ENCODE results near the gene WNT2. TPM values are rescaled to one million over a fixed set of nuclear protein-coding genes. Genes with fewer than 3 reads are reported as not detected.
"Not testable (repeated sequence)": the region's sequence is repeated elsewhere in the genome, so short reads cannot be mapped to it uniquely, and the experiment has no call there.

The WNT2 gene
- total and polyA plus RNA-seq, 7 donors, result under 0.01 to 2.8 (median 0.16) TPM; not detected in 3

- H3K4me3 ChIP-seq, result no peak overlapping the region
- no peak overlapping the region for H3K27ac ChIP-seq
- no peak for DNase-seq
- H3K4me1 ChIP-seq, result no peaks in the 10 kb centered on the region
- H3K36me3 ChIP-seq, result no peaks in the 10 kb centered on the region
- no peak for TF ChIP-seq POLR2A (IDR thresholded peaks at IDR 0.05)
- TF ChIP-seq EP300 (IDR thresholded peaks at IDR 0.05), result no peak
- TF ChIP-seq, protein P1, sequence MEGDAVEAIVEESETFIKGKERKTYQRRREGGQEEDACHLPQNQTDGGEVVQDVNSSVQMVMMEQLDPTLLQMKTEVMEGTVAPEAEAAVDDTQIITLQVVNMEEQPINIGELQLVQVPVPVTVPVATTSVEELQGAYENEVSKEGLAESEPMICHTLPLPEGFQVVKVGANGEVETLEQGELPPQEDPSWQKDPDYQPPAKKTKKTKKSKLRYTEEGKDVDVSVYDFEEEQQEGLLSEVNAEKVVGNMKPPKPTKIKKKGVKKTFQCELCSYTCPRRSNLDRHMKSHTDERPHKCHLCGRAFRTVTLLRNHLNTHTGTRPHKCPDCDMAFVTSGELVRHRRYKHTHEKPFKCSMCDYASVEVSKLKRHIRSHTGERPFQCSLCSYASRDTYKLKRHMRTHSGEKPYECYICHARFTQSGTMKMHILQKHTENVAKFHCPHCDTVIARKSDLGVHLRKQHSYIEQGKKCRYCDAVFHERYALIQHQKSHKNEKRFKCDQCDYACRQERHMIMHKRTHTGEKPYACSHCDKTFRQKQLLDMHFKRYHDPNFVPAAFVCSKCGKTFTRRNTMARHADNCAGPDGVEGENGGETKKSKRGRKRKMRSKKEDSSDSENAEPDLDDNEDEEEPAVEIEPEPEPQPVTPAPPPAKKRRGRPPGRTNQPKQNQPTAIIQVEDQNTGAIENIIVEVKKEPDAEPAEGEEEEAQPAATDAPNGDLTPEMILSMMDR (IDR thresholded peaks at IDR 0.05), result no peak
- TF ChIP-seq POLR2AphosphoS5 (IDR thresholded peaks at IDR 0.05), result no peak
- H3K27me3 ChIP-seq, result no peaks in the 10 kb centered on the region
- H3K9me3 ChIP-seq, result no peaks in the 10 kb centered on the region
- WGBS, 2 donors, result 68 to 75% methylated on average over 5 of the region's 5 CpGs
- intact Hi-C loops (cut with DNase I), result no loop called here
Observed at GRCh38 chr7:117248829-117249228, 74.0 kb downstream of the WNT2 start.

GRCh38 chr7:117247809-117248208 lies 75.0 kb downstream of the WNT2 start:
- Histone ChIP-seq H3K4me3 (no peak overlapping the region), H3K27me3 (no peaks in the 10 kb centered on the region), H3K27ac (no peak overlapping the region), H3K4me1 (no peaks in the 10 kb centered on the region), H3K9me3 (no peaks in the 10 kb centered on the region), H3K36me3 (no peaks in the 10 kb centered on the region)
- intact Hi-C loops (cut with DNase I), result no loop called here
- TF ChIP-seq POLR2AphosphoS5 (IDR thresholded peaks at IDR 0.05) (no peak), EP300 (IDR thresholded peaks at IDR 0.05) (no peak), POLR2A (IDR thresholded peaks at IDR 0.05) (no peak)
- TF ChIP-seq, protein P1 (IDR thresholded peaks at IDR 0.05), result no peak
- no peak for DNase-seq
- 63 to 67% methylated on average over 4 of the region's 4 CpGs for WGBS, 2 donors

- H3K4me3 ChIP-seq; DNase-seq; H3K4me1 ChIP-seq; H3K27me3 ChIP-seq; H3K27ac ChIP-seq; intact Hi-C loops (cut with DNase I); H3K36me3 ChIP-seq; H3K9me3 ChIP-seq: not testable (repeated sequence)
- WGBS, 2 donors, result 81 to 94% methylated on average over 2 of the region's 2 CpGs
Observed at GRCh38 chr7:117245703-117246102, 77.2 kb downstream of the WNT2 start.

- H3K27me3 ChIP-seq, result no peaks in the 10 kb centered on the region
- no peak overlapping the region for H3K27ac ChIP-seq
- H3K4me3 ChIP-seq, result no peak overlapping the region
- WGBS, 2 donors, result 41 to 80% methylated on average over 3 of the region's 3 CpGs
- no peaks in the 10 kb centered on the region for H3K9me3 ChIP-seq
- no peaks in the 10 kb centered on the region for H3K36me3 ChIP-seq
- no peak for DNase-seq
- TF ChIP-seq EP300 (IDR thresholded peaks at IDR 0.05) (no peak), POLR2A (IDR thresholded peaks at IDR 0.05) (no peak), POLR2AphosphoS5 (IDR thresholded peaks at IDR 0.05) (no peak)
- TF ChIP-seq, protein P1 (IDR thresholded peaks at IDR 0.05), result no peak
- H3K4me1 ChIP-seq, result no peaks in the 10 kb centered on the region
- intact Hi-C loops (cut with DNase I), result no loop called here
Observed at GRCh38 chr7:117243390-117243789, 79.5 kb downstream of the WNT2 start.

GRCh38 chr7:117241088-117241487 lies 81.8 kb downstream of the WNT2 start:
- no peak overlapping the region for H3K27ac ChIP-seq
- no peaks in the 10 kb centered on the region for H3K27me3 ChIP-seq
- H3K4me1 ChIP-seq, result no peaks in the 10 kb centered on the region
- no peak for DNase-seq
- TF ChIP-seq EP300 (IDR thresholded peaks at IDR 0.05) (no peak), POLR2A (IDR thresholded peaks at IDR 0.05) (no peak), POLR2AphosphoS5 (IDR thresholded peaks at IDR 0.05) (no peak)
- TF ChIP-seq, protein P1 (IDR thresholded peaks at IDR 0.05), result no peak
- intact Hi-C loops (cut with DNase I), result no loop called here
- whole genome bisulfite sequencing, 2 donors, result 88 to 89% methylated on average over 4 of the region's 4 CpGs
- H3K36me3 ChIP-seq, result no peaks in the 10 kb centered on the region
- no peaks in the 10 kb centered on the region for H3K9me3 ChIP-seq
- no peak overlapping the region for H3K4me3 ChIP-seq
